Testis (tissue), 2 donors: ENCODE measurements around the gene SPATA24.

Experiments used
- POLR2A ChIP-seq: fragments of 450-650 bp; IDR thresholded peaks from one replicate; pipeline ENCODE4 v1.6.1; 2017; ENCODE audit warnings: antibody characterized with exemption, mild to moderate bottlenecking, moderate library complexity
- TF ChIP-seq, protein P1 (sequence below), 3 experiments: fragments of 450-650 bp in 2 of 3; fragments of 200-600 bp in 1 of 3; sonication (generic) in 1 of 3; IDR thresholded peaks; one replicate each; pipeline ENCODE4 v1.5.1; 2016 to 2019; ENCODE audit warnings: antibody characterized with exemption in 3 of 3, mild to moderate bottlenecking in 2 of 3, moderate library complexity in 1 of 3

DNA sequence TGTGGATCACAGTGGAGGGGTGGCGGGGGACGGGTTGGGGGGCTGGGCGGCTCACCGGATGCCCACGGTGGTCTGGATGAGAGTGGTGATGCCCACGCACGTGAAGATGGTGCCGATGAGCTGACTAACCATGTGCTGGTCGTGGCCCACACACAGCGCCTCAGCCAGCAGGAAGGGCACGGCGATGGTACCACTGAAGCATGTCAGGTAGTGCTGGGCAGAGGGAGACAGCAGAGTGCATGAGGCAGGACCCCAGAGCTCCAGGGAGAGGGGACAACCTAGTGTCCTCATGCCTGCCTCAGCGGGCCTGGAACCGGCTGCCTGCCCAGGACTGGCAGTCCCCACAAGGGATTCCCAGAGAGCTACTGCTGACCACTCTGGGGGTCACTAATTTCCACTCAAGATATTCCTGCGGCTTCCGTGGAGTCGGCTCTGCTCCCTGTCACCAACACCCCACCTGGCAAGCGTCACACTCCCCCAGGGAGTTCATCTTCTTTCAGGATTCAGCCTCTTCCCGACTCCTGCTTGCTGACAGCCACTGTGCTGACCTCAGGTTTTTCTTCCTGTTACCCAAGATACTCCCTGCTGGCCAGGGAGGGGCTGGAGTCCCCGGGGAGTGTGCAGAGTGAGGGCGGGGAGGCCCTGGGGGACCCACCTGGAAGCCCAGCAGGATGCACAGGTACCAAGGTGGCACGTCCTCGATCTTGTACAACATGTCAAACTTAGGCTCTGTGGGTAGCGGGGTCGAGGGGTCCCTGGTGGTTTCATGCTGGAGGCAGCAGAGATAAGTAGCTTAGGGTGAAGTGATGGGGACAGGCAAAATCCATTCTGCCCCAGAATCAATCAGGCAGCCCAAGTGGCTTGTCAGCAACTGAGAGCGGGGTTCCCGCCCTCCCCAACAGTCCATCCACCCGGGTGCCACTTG, 21.8 kb downstream of the SPATA24 start:
- TF ChIP-seq, protein P1, sequence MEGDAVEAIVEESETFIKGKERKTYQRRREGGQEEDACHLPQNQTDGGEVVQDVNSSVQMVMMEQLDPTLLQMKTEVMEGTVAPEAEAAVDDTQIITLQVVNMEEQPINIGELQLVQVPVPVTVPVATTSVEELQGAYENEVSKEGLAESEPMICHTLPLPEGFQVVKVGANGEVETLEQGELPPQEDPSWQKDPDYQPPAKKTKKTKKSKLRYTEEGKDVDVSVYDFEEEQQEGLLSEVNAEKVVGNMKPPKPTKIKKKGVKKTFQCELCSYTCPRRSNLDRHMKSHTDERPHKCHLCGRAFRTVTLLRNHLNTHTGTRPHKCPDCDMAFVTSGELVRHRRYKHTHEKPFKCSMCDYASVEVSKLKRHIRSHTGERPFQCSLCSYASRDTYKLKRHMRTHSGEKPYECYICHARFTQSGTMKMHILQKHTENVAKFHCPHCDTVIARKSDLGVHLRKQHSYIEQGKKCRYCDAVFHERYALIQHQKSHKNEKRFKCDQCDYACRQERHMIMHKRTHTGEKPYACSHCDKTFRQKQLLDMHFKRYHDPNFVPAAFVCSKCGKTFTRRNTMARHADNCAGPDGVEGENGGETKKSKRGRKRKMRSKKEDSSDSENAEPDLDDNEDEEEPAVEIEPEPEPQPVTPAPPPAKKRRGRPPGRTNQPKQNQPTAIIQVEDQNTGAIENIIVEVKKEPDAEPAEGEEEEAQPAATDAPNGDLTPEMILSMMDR (IDR thresholded peaks at IDR 0.05), result no peak
- TF ChIP-seq POLR2A, result no peak
